Activated effector memory CD4-positive, alpha-beta T cell treated with Interleukin-2 at 50 U/mL for 16 hours (primary cell): ENCODE data around the gene LRRIQ3.

ENCODE experiments used
- DNase-seq: peaks from one replicate; pipeline ENCODE4 v3.0.0-alpha.2; 2020

The LRRIQ3 gene

DNA sequence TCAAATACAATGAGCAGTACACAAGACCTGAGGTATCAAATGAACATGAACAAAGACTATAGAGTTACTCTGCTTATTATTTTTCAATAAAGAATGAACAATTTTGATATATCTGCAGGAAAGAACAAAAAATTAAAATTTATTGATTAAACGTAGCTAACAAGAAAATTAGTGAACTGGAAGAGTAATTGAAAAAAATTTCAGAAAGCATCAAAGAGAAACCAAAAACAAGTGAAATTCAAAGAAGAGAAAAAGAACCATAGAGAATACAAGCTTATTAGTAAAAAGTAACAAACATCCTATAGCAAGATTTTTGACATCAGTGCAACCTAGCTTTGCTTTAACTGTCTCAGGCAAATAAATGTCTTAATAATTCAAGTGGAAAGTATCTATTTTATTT lies 106.6 kb downstream of the LRRIQ3 start:
- no peak for DNase-seq

- no peak for DNase-seq
Observed at GRCh38 chr1:74083128-74083527, 114.8 kb downstream of the LRRIQ3 start.

DNA sequence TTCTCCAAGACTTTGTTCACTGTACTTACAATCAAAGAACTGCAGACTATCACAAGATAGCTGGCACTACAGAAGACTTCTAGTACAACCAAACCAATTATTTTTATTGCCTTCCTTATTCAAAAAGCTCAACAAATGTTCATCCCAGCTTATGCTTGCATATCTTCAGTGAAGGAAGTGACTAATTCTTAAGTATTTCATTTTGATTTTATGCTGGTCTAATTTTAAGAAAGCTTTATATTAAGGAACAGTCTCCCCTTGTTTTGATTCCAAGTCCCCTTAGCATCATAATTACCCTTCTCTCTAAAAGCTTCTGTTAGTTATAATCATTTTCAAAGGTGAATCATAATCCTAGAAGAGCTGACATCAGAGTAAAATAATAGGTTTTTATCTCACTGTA lies 132.9 kb downstream of the LRRIQ3 start:
- DNase-seq = no peak

- no peak for DNase-seq
Observed at GRCh38 chr1:74057719-74058118, 140.3 kb downstream of the LRRIQ3 start.

DNA sequence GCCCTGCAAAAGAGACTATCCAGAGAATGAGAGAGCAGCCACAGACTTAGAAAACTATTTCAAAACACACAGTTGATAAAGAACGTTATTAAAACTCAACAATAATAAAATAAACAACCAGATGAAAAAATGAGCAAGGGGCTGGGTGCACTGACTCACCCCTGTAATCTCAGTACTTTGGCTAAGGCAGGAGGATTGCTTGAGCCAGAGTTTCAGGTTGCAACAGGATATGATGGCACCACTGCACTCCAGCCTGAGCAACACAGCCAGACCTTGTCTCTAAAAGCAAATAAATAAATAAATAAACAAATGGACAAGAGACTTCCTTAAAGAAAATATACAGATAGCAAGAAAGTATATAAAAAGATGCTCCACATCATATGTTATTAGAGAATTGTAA lies 144.6 kb downstream of the LRRIQ3 start:
- no peak for DNase-seq

GRCh38 chr1:74050386-74050785 lies 147.6 kb downstream of the LRRIQ3 start:
- DNase-seq = no peak

GRCh38 chr1:74038042-74038441 lies 159.9 kb downstream of the LRRIQ3 start:
- DNase-seq = no peak

GRCh38 chr1:74012583-74012982 lies 185.4 kb downstream of the LRRIQ3 start:
- DNase-seq = no peak

- DNase-seq = no peak
Observed at GRCh38 chr1:74011736-74012135, 186.2 kb downstream of the LRRIQ3 start.

DNA sequence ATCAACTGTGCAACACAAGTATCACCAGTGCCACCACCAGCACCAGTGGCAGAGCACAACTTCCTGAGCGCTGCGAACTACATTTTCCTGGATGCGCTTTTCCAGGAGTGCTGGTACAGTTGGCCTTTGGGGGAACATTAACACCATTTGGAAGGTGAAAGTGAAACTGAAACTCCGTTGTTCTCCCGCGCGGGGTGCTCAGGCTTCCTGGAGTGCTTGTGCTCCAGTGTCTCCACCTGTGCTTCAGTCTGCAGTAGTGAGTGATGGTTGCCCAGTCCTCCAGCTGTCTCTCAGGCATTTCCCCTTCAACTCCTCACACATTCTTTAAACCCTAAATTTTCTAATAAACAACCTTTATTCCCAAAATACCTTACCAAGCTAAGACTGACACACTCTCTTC lies 187.8 kb downstream of the LRRIQ3 start:
- DNase-seq = no peak

DNA sequence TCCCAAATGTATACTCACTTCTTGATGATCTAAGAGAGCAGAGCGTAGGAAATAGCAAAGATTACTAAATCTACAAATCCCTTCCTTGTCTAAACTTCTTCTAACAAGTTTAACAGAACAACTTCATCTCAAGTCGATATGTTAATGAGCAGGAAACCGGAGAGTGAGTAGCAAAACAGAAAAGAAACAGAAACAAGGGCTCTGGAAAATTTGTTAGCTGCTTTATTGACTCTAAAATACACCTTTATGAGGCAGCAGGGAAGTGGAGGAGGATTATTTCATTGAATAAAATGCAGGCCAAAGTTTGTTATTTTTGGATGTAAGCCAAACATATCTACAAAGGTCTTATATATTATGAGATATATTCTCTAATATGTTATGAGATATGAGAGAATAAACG lies 192.4 kb downstream of the LRRIQ3 start:
- no peak for DNase-seq

DNA sequence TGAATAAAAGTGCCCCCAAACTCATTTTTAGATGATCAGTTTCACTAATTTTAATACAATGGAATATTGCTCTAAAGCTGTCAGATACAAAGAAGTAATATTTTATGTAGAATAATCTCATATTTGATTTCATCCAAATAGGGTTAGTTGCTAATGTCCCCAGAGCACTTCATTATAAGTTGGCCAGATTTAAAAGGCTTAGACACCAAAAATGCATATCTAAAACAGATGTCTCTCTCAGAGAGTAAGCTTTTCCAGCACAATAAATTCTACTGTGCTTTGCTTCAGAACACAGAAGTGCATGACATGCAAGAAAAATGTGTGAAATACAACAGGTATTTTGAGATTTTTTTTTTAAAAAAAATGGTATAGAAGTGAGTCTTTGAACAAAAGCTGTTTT lies 194.2 kb downstream of the LRRIQ3 start:
- no peak for DNase-seq

DNA sequence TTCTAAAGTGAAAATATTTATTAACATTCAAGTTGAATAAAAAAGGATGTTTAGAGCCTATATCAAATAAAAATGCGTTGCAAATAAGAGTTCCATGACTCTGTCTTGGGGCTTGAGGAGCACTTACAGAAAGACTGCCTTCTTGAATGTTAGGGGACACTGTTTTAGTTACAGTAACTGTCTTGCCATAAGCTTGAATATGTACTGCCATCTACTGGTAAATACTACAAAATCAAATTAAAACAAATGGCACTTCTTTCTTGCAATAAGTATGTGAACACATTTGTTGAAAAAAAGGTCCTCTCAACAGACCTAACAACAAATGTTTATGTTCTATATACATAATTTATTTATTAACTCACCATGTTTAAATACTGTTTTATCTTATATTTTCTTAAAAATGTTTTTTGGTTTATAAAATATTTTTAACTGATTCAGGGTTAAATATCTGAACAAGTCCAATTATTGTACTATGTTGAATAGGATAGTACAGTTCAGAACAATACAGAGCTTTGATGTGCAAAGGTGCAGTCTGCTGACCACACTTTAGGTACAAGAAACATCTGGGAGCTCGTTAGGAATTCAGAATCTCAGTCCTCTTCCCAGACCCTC lies 199.5 kb downstream of the LRRIQ3 start:
- no peak for DNase-seq

DNA sequence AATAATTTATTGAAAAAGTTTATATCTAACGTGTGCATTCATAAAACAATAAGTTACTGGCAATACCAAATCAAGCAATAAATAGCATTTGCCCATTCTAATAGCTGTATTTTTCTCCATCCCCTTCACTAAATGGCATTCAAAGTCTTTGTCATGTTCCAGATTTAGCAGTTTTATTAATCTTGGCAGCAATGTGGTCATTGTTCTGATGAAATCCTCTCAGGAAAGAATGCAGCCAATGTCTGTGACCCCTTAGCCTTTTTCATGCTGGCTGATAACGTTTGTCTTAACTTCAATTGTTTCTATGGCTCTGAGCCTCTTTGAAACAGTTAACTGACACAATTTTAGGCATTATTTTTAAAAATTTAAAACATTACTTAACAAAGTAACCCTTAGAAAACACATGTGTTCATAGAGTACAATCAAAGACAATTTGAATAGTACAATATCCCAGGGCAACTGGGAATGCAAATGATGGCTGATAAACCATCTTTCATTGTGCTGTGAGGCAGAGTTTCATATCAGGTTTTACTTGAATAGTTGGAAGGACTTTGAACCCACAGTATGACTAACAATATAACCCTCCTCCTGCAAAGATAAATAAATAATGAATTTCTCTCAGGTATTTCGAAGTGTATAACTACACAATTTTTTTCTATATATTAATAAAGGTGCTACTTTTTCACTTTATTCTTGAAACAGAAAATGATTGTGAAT lies 217.5 kb downstream of the LRRIQ3 start:
- DNase-seq = no peak

GRCh38 chr1:73979684-73980083 lies 218.3 kb downstream of the LRRIQ3 start:
- no peak for DNase-seq

DNA sequence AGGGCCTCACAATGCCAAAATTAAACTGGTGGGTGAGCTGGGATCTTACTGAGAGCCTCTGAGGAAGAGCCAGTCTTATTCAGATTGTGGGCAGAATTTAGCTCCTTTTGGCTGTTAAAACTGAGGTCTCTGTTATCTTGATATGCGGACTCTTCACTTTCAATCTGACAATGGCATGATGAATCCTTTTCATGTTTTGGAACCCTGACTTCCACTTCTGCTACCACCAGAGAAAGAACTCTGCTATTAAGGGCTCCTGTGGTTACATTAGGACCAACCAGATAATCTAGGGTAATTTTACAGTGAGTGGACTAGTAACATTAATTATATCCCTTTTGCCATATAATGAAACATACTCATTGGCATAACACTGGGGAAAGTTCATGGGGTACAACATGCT lies 219.0 kb downstream of the LRRIQ3 start:
- no peak for DNase-seq
